Activated T-cell treated with anti-CD3 and anti-CD28 coated beads, Interleukin-2, amount 50 U/mL, for 24 hours (primary cell): ENCODE results near the gene METTL16.
A peak's percentile ranks its signal among the peaks of the same experiment; 100 is the strongest.

Experiments used
- DNase-seq: peaks from one replicate; pipeline ENCODE4 v3.0.0-alpha.2; 2020
- H3K27ac Mint-ChIP-seq: 2 replicates; pipeline ENCODE4 v1.8.0; 2020; ENCODE audit warnings: mild to moderate bottlenecking, mixed read lengths
- H3K27me3 Mint-ChIP-seq: 2 replicates; pipeline ENCODE4 v1.8.0; 2020; ENCODE audit warnings: mixed read lengths
- H3K36me3 Mint-ChIP-seq: 2 replicates; pipeline ENCODE4 v1.8.0; 2020; ENCODE audit warnings: low read depth, mixed read lengths
- H3K4me1 Mint-ChIP-seq: 2 replicates; pipeline ENCODE4 v1.8.0; 2020; ENCODE audit warnings: low read depth, mixed read lengths
- H3K4me3 Mint-ChIP-seq: 2 replicates; pipeline ENCODE4 v1.8.0; 2020; ENCODE audit warnings: mild to moderate bottlenecking, moderate library complexity, mixed read lengths
- H3K9me3 Mint-ChIP-seq: 2 replicates; pipeline ENCODE4 v1.8.0; 2020; ENCODE audit warnings: mixed read lengths

Gene METTL16

DNA sequence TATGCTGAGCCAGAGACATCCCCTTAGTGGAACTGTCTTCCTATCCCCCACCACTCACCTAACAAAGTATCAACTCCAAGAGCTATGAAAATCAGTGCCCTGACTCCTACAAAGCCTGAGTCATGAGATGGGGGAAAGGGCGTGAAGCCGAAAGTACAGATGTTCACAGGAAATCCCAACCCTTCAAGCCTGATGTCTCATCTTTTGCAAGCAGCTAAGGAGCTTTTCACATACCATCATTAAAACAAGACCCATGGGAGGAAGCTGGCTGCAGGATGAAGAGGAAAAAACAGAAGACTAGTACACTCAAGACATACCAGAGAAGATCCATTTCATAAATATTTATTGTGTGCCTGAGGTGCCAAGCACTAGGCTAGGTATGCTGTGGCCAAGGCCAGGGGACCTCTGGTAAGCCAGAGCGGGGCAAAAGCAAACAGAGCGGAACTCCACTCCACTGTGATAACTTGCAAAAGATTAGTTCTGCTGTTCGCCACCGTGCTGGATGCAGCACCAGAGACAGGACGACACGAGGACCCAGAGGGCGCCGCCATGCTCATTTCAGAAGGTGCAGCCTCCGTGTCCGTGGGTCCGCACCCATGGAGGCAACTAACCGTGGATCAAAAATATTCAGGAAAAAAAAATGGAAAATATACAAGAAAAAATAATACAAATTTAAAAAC lies 106.3 kb downstream of the METTL16 start:
- Mint-ChIP-seq H3K27ac (peak overlapping the region; percentile 13), H3K4me1 (peaks cover 39% of the 10 kb centered on the region)

DNA sequence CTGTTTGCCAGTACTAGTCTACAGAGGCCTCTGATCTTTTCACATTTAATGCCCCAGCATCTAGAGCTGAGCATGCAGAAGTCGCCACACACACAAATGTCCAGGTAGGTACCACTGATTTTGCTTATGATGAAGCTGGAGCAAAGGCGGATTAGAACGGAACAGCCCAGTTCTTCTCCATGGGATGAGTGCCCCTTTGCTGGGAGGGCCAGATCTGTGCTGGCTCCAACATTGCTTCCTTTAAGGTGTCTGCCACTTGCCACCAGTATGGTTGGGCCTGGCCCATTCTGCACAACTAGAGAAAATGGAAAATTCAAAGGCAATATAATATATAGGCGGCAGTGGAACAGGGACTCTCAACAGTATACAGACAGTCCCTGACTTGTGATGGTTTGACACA lies 108.6 kb downstream of the METTL16 start:
- Mint-ChIP-seq H3K36me3 (peaks cover 28% of the 10 kb centered on the region), H3K4me3 (no peak overlapping the region), H3K4me1 (peaks cover 51% of the 10 kb centered on the region), H3K27ac (no peak overlapping the region), H3K27me3 (no peaks in the 10 kb centered on the region), H3K9me3 (no peaks in the 10 kb centered on the region)
- DNase-seq: no peak

More for the DNA sequence above, 106.3 kb downstream of the METTL16 start:
- no peaks in the 10 kb centered on the region for H3K27me3 Mint-ChIP-seq
- no peak for DNase-seq
- H3K36me3 Mint-ChIP-seq: peaks cover 25% of the 10 kb centered on the region
- H3K9me3 Mint-ChIP-seq: no peaks in the 10 kb centered on the region
- no peak overlapping the region for H3K4me3 Mint-ChIP-seq

DNA sequence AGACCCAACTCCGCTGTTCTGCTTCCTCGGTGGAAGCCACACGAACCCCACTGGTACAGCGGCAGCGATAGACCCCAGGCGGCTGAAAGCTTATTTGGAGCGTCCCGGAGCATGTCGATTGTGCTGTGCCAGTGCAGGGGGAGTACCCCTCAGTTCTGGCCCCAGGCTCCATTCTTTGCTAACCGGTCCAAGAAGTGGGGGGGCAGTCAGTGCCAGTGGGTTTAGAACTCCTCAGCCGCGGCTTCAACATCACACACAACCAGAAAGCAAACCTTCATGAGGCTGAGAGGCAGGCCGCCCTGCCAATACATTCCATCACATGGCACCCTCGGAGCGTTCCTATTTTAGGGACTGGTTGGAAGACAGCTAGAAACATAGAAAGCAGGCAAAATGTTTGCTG lies 109.1 kb downstream of the METTL16 start:
- H3K27ac Mint-ChIP-seq: peak overlapping the region; percentile 82
- H3K36me3 Mint-ChIP-seq: peaks cover 28% of the 10 kb centered on the region
- H3K9me3 Mint-ChIP-seq: no peaks in the 10 kb centered on the region
- peaks cover 56% of the 10 kb centered on the region for H3K4me1 Mint-ChIP-seq
- DNase-seq: no peak
- peak overlapping the region; percentile 72 for H3K4me3 Mint-ChIP-seq
- no peaks in the 10 kb centered on the region for H3K27me3 Mint-ChIP-seq

DNA sequence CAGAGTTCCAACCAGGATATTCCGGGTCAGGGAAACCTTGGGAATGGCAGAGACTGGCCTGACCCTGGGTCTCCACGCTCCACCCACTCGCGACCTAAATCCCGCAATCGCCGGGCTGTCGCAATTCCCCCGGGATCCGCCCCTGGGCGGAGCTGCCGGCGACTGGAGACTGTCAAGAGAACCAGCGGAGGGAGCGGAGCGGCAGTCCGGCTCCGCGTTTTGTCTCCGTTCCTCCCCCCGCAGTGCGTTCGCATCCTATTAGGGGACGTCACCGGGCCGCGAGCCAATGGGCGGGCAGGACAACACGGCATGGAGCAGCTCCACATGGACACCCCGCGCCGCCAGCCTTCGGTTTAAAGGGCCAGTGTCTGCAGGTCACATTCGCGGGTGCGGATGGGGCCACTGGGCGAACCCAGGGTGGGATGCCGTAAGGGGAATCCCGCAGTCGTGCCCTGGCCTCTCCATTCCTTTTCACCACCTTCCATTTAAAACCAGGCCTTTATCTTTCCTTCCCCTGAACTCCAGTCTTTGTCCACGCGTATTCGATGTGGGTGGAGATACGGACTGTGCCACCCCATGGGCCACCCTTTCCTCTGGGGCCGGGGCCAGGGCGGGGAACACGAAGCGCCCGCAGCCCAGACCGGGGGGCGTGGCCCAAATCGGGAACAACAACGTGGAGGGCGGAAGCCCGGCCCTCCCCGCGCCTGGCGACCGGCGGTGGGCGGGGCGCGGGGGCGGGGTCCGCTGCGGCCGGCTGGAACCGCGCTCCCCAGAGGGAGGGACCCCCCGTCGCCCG lies 110.1 kb downstream of the METTL16 start:
- H3K27ac Mint-ChIP-seq: peak overlapping the region; percentile 98
- no peaks in the 10 kb centered on the region for H3K27me3 Mint-ChIP-seq
- peaks cover 56% of the 10 kb centered on the region for H3K4me1 Mint-ChIP-seq
- H3K36me3 Mint-ChIP-seq: peaks cover 22% of the 10 kb centered on the region
- H3K9me3 Mint-ChIP-seq: no peaks in the 10 kb centered on the region
- DNase-seq: peak; percentile 99
- peak overlapping the region; percentile 89 for H3K4me3 Mint-ChIP-seq

DNA sequence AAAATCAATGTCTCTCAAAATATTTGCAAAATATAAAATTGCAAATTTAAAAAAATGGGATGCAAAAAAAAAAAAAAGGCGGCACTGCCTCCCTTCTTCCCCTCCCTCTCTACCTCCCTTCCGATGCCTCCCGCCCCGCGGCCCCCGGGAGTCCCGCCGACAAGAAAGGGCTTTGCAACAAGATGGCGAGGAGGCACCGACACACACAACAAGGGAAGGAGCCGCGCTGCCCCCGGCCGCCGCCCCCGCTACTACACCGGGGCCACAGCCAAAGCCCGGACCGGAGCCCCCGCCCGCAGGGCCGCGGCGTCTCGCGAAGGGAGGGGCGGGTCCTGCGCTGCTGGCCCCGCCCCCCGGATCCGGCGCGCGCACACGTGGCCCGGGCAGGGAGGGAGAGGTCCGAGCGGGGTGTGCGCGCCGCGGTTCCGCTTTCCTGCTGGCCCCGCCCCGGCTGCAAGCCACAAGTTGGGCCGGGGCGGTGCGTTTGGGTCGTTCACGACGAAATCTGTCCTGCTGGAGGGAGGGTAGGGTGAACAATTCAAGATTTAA lies 110.7 kb downstream of the METTL16 start, which contains the start of gene MNT:
TSS of gene MNT (minus strand) at position 184 of the 549 bp plus-strand sequence. CDS start 348 bp downstream, outside the sequence.
- Mint-ChIP-seq H3K4me1 (peaks cover 57% of the 10 kb centered on the region), H3K4me3 (peak within 1 kb of the TSS; percentile 95), H3K9me3 (no peaks in the 10 kb centered on the region), H3K27me3 (no peaks in the 10 kb centered on the region), H3K36me3 (peaks cover 20% of the 10 kb centered on the region), H3K27ac (peak within 1 kb of the TSS; percentile 99)
- DNase-seq: peak; percentile 95

- DNase-seq: peak; percentile 78
- Mint-ChIP-seq H3K27me3 (no peaks in the 10 kb centered on the region), H3K9me3 (no peaks in the 10 kb centered on the region), H3K36me3 (peaks cover 16% of the 10 kb centered on the region), H3K4me3 (peak overlapping the region; percentile 95), H3K4me1 (peaks cover 60% of the 10 kb centered on the region), H3K27ac (peak overlapping the region; percentile 99)
Measured at GRCh38 chr17:2400474-2400866, 111.2 kb downstream of the METTL16 start.

DNA sequence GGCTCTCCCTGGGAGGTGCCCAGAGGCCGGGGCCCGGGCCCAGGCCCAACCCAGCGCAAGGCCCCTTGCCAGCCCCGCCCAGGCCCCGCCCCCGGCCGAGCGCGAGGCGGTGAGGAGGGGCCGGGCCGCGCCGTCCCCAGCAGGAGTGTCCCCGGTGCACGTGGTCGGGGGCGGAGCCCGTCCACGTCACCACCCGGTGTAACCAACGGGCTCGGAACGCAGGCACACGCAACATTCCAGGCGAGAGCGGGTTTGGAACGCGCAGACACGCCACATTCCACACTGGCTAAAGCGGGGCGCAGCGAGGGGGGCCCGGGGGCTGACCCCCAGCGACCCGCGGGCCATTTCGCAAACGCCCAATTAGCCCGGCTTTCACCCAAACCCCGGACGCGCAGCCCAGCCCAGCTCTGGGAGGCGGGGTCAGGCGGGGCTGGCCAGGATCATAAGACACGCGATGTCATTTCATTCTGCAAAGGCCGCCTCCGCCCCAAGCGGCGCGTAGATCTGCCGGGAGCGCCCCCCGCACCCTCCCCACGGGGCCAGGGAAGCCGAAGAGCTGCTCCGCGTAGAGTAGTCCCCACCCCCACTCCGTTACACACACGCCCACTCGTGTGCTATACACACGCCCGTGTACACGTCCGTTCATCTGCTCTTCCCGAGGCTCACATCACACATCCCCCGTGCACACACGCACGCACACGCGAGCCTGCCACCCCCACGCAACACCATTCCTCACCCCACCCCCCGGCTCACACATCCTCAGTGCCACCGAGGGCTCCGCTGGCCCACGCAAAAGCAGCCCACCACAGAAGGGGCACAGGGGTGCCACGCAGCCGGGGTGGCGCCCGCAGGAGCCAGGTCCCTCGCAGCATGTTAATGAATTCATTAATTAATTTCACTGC lies 111.9 kb downstream of the METTL16 start:
- DNase-seq: peak; percentile 95
- peak overlapping the region; percentile 99 for H3K27ac Mint-ChIP-seq
- H3K27me3 Mint-ChIP-seq: no peaks in the 10 kb centered on the region
- H3K4me1 Mint-ChIP-seq: peaks cover 57% of the 10 kb centered on the region
- no peaks in the 10 kb centered on the region for H3K9me3 Mint-ChIP-seq
- H3K4me3 Mint-ChIP-seq: peak overlapping the region; percentile 95
- peaks cover 9% of the 10 kb centered on the region for H3K36me3 Mint-ChIP-seq

- Mint-ChIP-seq H3K4me1 (peaks cover 63% of the 10 kb centered on the region), H3K36me3 (peaks cover 8% of the 10 kb centered on the region), H3K27ac (peak overlapping the region; percentile 99), H3K27me3 (no peaks in the 10 kb centered on the region), H3K9me3 (no peaks in the 10 kb centered on the region), H3K4me3 (peak overlapping the region; percentile 95)
- peak; percentile 75 for DNase-seq
Measured at GRCh38 chr17:2398655-2399571, 112.8 kb downstream of the METTL16 start.

- H3K27me3 Mint-ChIP-seq: no peaks in the 10 kb centered on the region
- H3K36me3 Mint-ChIP-seq: peaks cover 9% of the 10 kb centered on the region
- H3K9me3 Mint-ChIP-seq: no peaks in the 10 kb centered on the region
- H3K4me3 Mint-ChIP-seq: peak overlapping the region; percentile 95
- DNase-seq: no peak
- H3K4me1 Mint-ChIP-seq: peaks cover 64% of the 10 kb centered on the region
- H3K27ac Mint-ChIP-seq: peak overlapping the region; percentile 85
Measured at GRCh38 chr17:2398182-2398581, 113.5 kb downstream of the METTL16 start.

GRCh38 chr17:2397247-2398171 lies 114.2 kb downstream of the METTL16 start:
- Mint-ChIP-seq H3K4me1 (peaks cover 57% of the 10 kb centered on the region), H3K36me3 (peaks cover 9% of the 10 kb centered on the region), H3K4me3 (peak overlapping the region; percentile 95), H3K27me3 (no peaks in the 10 kb centered on the region), H3K27ac (peak overlapping the region; percentile 85), H3K9me3 (no peaks in the 10 kb centered on the region)
- no peak for DNase-seq

DNA sequence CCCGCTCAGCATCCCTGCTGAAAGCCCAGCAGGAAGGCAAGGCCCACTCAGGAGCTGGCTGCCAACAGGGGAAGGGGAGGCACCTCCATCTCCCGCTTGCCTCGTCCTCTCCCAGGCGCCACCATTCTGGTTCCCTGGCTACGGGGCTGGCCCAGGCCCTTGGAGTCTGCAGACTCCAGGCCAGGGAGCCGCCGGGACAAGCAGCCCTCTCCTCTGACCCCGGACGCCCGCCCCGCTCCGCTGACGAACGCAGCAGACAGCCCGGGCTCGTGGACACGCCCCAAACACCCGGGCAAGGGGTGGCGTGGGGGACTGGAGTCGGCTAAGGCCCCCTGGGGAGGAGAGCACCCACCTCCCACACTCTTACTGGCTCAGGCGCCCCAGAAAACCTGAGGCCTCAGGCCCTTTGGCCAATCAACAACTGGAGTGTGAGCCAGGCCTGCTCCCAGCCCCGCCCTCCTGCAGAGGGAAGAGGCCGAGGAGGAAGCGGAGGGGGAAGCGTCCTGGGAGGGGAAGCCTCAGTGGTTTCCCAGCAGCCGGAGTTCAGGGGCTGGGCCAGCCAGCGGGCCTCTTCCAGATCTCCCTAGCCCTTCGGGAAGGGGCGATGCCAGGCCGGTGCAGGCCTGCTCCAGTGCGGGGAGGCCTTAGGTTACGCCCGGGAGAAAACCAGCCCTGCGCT lies 115.0 kb downstream of the METTL16 start:
- Mint-ChIP-seq H3K9me3 (no peaks in the 10 kb centered on the region), H3K27me3 (no peaks in the 10 kb centered on the region), H3K27ac (peak overlapping the region; percentile 84), H3K4me3 (peak overlapping the region; percentile 95), H3K4me1 (peaks cover 59% of the 10 kb centered on the region), H3K36me3 (peaks cover 17% of the 10 kb centered on the region)
- peak; percentile 70 for DNase-seq

GRCh38 chr17:2396192-2396567 lies 115.5 kb downstream of the METTL16 start:
- Mint-ChIP-seq H3K4me1 (peaks cover 60% of the 10 kb centered on the region), H3K36me3 (peaks cover 18% of the 10 kb centered on the region), H3K4me3 (peak overlapping the region; percentile 95), H3K9me3 (no peaks in the 10 kb centered on the region), H3K27me3 (no peaks in the 10 kb centered on the region), H3K27ac (peak overlapping the region; percentile 56)
- no peak for DNase-seq
